Panc1 (cell line): Measurements from ENCODE around the gene DDX49.

Source experiments
- POLR2AphosphoS5 ChIP-seq: IDR thresholded peaks from 2 replicates; pipeline ENCODE4 v1.6.1; 2012; ENCODE audit warnings: mild to moderate bottlenecking, low read depth, low read length, moderate library complexity
- REST ChIP-seq, 2 experiments: IDR thresholded peaks; 2 replicates each; pipeline ENCODE4 v1.6.1; 2011 to 2012; ENCODE audit warnings: low read depth in 2 of 2, control low read depth in 1 of 2, low read length in 1 of 2, mild to moderate bottlenecking in 1 of 2, moderate library complexity in 1 of 2; ENCODE audit not compliant: insufficient read depth in 1 of 2
- TF ChIP-seq, protein P1 (sequence below): fragments of 450-650 bp; IDR thresholded peaks from 2 replicates; pipeline ENCODE4 v1.5.1; 2017; ENCODE audit warnings: mild to moderate bottlenecking

DNA sequence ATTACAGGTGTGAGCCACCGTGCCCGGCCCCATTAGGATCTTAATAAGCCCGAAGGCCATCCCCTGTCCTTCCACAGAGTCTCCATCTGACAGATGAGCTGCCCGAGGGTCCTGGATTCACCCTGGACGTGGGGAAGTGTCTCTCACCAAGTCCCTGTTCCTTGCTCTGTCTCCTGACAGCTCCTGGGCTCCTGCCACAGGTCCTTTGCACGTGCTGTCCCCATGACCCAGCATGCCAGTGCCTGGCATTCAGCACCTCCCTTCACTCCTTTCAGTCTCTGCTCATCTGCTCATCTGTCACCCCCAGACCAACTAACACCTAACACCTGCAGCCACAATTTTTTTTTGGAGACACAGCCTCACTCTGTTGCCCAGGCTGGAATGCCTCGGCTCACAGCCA lies 38.0 kb upstream of the DDX49 start:
- TF ChIP-seq, protein P1, sequence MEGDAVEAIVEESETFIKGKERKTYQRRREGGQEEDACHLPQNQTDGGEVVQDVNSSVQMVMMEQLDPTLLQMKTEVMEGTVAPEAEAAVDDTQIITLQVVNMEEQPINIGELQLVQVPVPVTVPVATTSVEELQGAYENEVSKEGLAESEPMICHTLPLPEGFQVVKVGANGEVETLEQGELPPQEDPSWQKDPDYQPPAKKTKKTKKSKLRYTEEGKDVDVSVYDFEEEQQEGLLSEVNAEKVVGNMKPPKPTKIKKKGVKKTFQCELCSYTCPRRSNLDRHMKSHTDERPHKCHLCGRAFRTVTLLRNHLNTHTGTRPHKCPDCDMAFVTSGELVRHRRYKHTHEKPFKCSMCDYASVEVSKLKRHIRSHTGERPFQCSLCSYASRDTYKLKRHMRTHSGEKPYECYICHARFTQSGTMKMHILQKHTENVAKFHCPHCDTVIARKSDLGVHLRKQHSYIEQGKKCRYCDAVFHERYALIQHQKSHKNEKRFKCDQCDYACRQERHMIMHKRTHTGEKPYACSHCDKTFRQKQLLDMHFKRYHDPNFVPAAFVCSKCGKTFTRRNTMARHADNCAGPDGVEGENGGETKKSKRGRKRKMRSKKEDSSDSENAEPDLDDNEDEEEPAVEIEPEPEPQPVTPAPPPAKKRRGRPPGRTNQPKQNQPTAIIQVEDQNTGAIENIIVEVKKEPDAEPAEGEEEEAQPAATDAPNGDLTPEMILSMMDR: no peak
- TF ChIP-seq POLR2AphosphoS5 (no peak), REST (IDR thresholded peaks at IDR 0.05; ENCODE audit: insufficient read depth in 1 of 2, low read depth in 2 of 2, low read length in 1 of 2) (no peak)
